ENCODE measurements around the gene WDR17.
A peak's percentile ranks its signal among the peaks of the same experiment; 100 is the strongest.

The WDR17 gene

GRCh38 chr4:176193938-176194337 lies 128.3 kb downstream of the WDR17 start:
- no peak overlapping the region for H3K4me3 ChIP-seq (ENCODE audit: low read depth in 1 of 2, low read length in 1 of 2)
- H3K9me3 ChIP-seq: no peaks in the 10 kb centered on the region
- peaks cover 43% of the 10 kb centered on the region for H3K27me3 ChIP-seq
- no peaks in the 10 kb centered on the region for H3K36me3 ChIP-seq
- H3K27ac ChIP-seq: no peak overlapping the region
- peaks cover 8 to 9% of the 10 kb centered on the region in 2 experiments for H3K4me1 ChIP-seq (ENCODE audit: control insufficient read depth in 1 of 2, insufficient read depth in 1 of 2, low read depth in 1 of 2, low read length in 1 of 2)
- no peak for TF ChIP-seq CTCF (IDR thresholded peaks at IDR 0.05)

GRCh38 chr4:176195184-176195978 lies 129.7 kb downstream of the WDR17 start, which contains the start of gene SPATA4:
TSS of gene SPATA4 (minus strand) at chr4:176195585. CDS start at chr4:176195562, 23 bp downstream.
- Histone ChIP-seq H3K4me3 (ENCODE audit: low read depth in 1 of 2, low read length in 1 of 2) (peak within 1 kb of the TSS; percentile 54 to 72), H3K36me3 (no peaks in the 10 kb centered on the region), H3K27ac (peak within 1 kb of the TSS; percentile 32), H3K27me3 (peaks cover 44% of the 10 kb centered on the region), H3K4me1 (ENCODE audit: control insufficient read depth in 1 of 2, insufficient read depth in 1 of 2, low read depth in 1 of 2, low read length in 1 of 2) (peaks cover 6 to 9% of the 10 kb centered on the region in 2 experiments), H3K9me3 (no peaks in the 10 kb centered on the region)
- TF ChIP-seq CTCF (IDR thresholded peaks at IDR 0.05): no peak

GRCh38 chr4:176198316-176198903 lies 132.8 kb downstream of the WDR17 start:
- Histone ChIP-seq H3K4me3 (ENCODE audit: low read depth in 1 of 2, low read length in 1 of 2) (no peak overlapping the region), H3K9me3 (no peaks in the 10 kb centered on the region), H3K36me3 (no peaks in the 10 kb centered on the region), H3K4me1 (ENCODE audit: control insufficient read depth in 1 of 2, insufficient read depth in 1 of 2, low read depth in 1 of 2, low read length in 1 of 2) (peaks cover 6 to 9% of the 10 kb centered on the region in 2 experiments), H3K27ac (no peak overlapping the region), H3K27me3 (peaks cover 28% of the 10 kb centered on the region)
- TF ChIP-seq CTCF (IDR thresholded peaks at IDR 0.05): no peak

- TF ChIP-seq CTCF (IDR thresholded peaks at IDR 0.05): no peak
- Histone ChIP-seq H3K9me3 (no peaks in the 10 kb centered on the region), H3K27me3 (no peaks in the 10 kb centered on the region), H3K4me1 (ENCODE audit: control insufficient read depth in 1 of 2, insufficient read depth in 1 of 2, low read depth in 1 of 2, low read length in 1 of 2) (no peaks in the 10 kb centered on the region), H3K27ac (no peak overlapping the region), H3K36me3 (no peaks in the 10 kb centered on the region), H3K4me3 (ENCODE audit: low read depth in 1 of 2, low read length in 1 of 2) (no peak overlapping the region)
These were observed 139.7 kb downstream of the WDR17 start for GRCh38 chr4:176205299-176205698.

- TF ChIP-seq CTCF (IDR thresholded peaks at IDR 0.05): no peak
- Histone ChIP-seq H3K9me3 (no peaks in the 10 kb centered on the region), H3K36me3 (no peaks in the 10 kb centered on the region), H3K4me1 (ENCODE audit: control insufficient read depth in 1 of 2, insufficient read depth in 1 of 2, low read depth in 1 of 2, low read length in 1 of 2) (no peaks in the 10 kb centered on the region), H3K27me3 (no peaks in the 10 kb centered on the region), H3K27ac (no peak overlapping the region), H3K4me3 (ENCODE audit: low read depth in 1 of 2, low read length in 1 of 2) (no peak overlapping the region)
These were observed 142.2 kb downstream of the WDR17 start for GRCh38 chr4:176207839-176208238.

Measured in neutrophil (primary cell).